ENCODE results near the gene MTTP. TPM values are rescaled to one million over a fixed set of nuclear protein-coding genes. Genes with fewer than 3 reads are reported as not detected.

Gene MTTP
- total RNA-seq, 1 donor from 2014 or later: 0.08 TPM

DNA sequence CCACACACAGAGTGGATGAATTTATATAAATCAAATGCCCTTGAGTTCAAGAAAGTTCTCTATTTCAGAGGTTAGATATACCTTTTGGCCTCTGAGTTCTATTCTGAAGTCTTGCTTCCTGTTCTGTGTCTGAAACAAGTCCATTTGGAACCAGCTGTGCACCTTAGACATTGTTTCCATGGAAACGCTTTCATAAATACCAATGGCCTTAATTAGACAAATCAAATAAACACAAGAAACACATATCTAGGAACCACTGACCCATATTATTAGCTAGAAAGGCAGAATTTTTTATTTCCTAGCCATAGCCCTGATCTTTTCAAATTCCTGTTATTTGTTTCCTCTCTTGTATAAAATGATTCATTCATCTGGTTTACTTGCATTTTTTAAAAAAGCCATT lies 91.4 kb downstream of the MTTP start:
- no peak overlapping the region for H3K4me3 ChIP-seq (ENCODE audit: low read depth, low read length)
- H3K27me3 ChIP-seq (ENCODE audit: control insufficient read depth, insufficient read depth, low read length): no peaks in the 10 kb centered on the region
- DNase-seq (ENCODE audit: low read depth): no peak
- H3K36me3 ChIP-seq (ENCODE audit: control insufficient read depth, insufficient read depth, low read length): no peaks in the 10 kb centered on the region
- TF ChIP-seq, protein P1, sequence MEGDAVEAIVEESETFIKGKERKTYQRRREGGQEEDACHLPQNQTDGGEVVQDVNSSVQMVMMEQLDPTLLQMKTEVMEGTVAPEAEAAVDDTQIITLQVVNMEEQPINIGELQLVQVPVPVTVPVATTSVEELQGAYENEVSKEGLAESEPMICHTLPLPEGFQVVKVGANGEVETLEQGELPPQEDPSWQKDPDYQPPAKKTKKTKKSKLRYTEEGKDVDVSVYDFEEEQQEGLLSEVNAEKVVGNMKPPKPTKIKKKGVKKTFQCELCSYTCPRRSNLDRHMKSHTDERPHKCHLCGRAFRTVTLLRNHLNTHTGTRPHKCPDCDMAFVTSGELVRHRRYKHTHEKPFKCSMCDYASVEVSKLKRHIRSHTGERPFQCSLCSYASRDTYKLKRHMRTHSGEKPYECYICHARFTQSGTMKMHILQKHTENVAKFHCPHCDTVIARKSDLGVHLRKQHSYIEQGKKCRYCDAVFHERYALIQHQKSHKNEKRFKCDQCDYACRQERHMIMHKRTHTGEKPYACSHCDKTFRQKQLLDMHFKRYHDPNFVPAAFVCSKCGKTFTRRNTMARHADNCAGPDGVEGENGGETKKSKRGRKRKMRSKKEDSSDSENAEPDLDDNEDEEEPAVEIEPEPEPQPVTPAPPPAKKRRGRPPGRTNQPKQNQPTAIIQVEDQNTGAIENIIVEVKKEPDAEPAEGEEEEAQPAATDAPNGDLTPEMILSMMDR (IDR thresholded peaks at IDR 0.05; ENCODE audit: insufficient read depth, low read length, poor library complexity, severe bottlenecking): no peak

DNA sequence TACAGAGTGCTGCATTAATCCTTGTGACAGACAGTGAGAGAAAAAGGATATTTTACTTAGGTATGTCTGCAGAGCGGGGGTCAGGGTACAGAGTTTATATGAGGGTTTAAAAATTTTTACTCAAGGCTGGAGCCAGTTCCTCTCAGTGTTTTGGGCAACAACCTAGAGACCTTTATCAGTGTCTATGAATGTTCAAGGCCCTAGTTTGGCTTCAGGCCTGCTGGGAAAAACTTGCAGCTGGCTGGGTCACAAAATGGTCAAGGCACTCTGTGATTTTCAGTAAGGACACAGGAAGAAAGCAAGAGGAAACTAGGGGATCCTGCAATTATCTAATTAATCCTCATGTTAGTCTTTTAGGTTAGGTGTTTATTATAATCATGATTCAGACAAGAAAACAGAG lies 93.8 kb downstream of the MTTP start:
- Histone ChIP-seq H3K27me3 (ENCODE audit: control insufficient read depth, insufficient read depth, low read length) (no peaks in the 10 kb centered on the region), H3K4me3 (ENCODE audit: low read depth, low read length) (no peak overlapping the region), H3K36me3 (ENCODE audit: control insufficient read depth, insufficient read depth, low read length) (no peaks in the 10 kb centered on the region)
- TF ChIP-seq, protein P1 (IDR thresholded peaks at IDR 0.05; ENCODE audit: insufficient read depth, low read length, poor library complexity, severe bottlenecking): no peak
- DNase-seq (ENCODE audit: low read depth): no peak

DNA sequence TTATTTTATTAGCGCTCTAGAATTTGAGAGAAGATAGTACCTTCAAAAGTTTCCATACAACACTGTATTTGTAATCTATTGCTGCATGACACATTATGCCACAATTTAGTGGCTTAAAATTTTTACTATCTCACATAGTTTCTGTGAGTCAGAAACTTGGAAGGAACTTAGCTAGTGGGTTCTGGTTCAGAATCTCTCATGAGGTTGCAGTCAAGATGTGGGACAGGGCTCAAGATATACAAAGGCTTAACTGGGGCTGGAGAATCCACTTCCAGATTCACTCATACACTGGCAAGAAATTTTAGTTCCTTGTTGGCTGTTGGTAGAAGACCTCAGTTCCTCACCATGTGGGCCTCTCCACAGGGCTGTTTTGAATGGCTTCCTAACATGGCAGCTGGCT lies 94.5 kb downstream of the MTTP start:
- TF ChIP-seq, protein P1 (IDR thresholded peaks at IDR 0.05; ENCODE audit: insufficient read depth, low read length, poor library complexity, severe bottlenecking): no peak
- no peak overlapping the region for H3K4me3 ChIP-seq (ENCODE audit: low read depth, low read length)
- H3K27me3 ChIP-seq (ENCODE audit: control insufficient read depth, insufficient read depth, low read length): no peaks in the 10 kb centered on the region
- no peak for DNase-seq (ENCODE audit: low read depth)
- no peaks in the 10 kb centered on the region for H3K36me3 ChIP-seq (ENCODE audit: control insufficient read depth, insufficient read depth, low read length)

DNA sequence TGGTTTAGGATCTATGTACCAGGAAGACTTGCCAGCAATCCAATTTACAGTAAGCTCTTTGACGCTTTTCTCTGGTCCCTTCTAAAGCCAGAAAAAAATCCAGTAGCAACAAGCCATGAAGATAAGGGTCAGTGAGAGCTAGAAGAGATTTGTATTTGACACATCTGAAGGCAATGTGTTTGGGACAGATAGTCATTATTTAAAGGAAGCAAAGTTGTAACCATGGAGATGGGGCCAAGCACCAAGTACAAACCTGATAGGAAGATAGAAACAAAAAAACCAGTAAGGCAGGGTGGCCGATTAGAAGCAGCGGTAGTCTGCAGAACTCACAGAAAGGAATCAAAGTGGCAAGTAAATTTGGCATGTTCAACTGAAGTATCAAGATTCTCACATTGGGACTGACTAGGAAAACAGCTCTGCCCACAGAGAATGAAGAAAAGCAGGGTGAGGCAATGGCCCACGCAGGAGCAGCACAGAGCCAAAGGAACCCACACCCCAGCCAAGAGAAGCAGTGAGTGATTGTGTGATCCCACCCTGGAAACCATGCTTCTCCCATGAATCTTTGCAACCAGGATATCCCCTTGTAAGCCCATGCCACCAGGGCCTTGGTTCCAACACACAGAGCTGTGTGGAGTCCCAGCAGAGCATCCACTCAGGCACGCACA lies 95.9 kb downstream of the MTTP start:
- no peak for DNase-seq (ENCODE audit: low read depth)
- TF ChIP-seq, protein P1 (IDR thresholded peaks at IDR 0.05; ENCODE audit: insufficient read depth, low read length, poor library complexity, severe bottlenecking): no peak
- no peaks in the 10 kb centered on the region for H3K27me3 ChIP-seq (ENCODE audit: control insufficient read depth, insufficient read depth, low read length)

More for the DNA sequence above, 95.9 kb downstream of the MTTP start:
- no peak overlapping the region for H3K4me3 ChIP-seq (ENCODE audit: low read depth, low read length)
- H3K36me3 ChIP-seq (ENCODE audit: control insufficient read depth, insufficient read depth, low read length): no peaks in the 10 kb centered on the region

Other genes with a start within 250 kb of the MTTP start
- 0.21 and 1.7 TPM in 2 replicates for gene ADH1C, start 222.1 kb upstream of the MTTP start, total RNA-seq
- not detected in 2 replicates for gene ADH7, start 139.5 kb upstream of the MTTP start, total RNA-seq
- not detected in 2 replicates for gene C4orf17, start 63.8 kb upstream of the MTTP start, total RNA-seq
- gene TRMT10A, start 10.8 kb upstream of the MTTP start, total RNA-seq: 10.8 and 14.8 TPM in 2 replicates
- not detected in 2 replicates for gene C4orf54, start 83.0 kb downstream of the MTTP start, total RNA-seq
- gene DAPP1, start 242.0 kb downstream of the MTTP start, total RNA-seq: 25.7 and 29.0 TPM in 2 replicates

Measured in kidney epithelial cell (primary cell).